Glutamatergic neuron (in vitro differentiated cells): ENCODE data around the gene C6orf89. TPM values are rescaled to one million over a fixed set of nuclear protein-coding genes. Genes with fewer than 3 reads are reported as not detected.
A peak's percentile ranks its signal among the peaks of the same experiment; 100 is the strongest.

Experiments
- DNase-seq: peaks from one replicate; pipeline ENCODE4 v3.0.0; 2022
- H3K27ac Mint-ChIP-seq: one replicate; pipeline ENCODE4 v1.8.0; 2020; ENCODE audit warnings: mild to moderate bottlenecking, mixed read lengths, inconsistent platforms; ENCODE audit not compliant: unreplicated experiment
- H3K27me3 Mint-ChIP-seq: one replicate; pipeline ENCODE4 v1.8.0; 2020; ENCODE audit warnings: mild to moderate bottlenecking, moderate library complexity, mixed read lengths, inconsistent platforms; ENCODE audit not compliant: unreplicated experiment
- H3K36me3 Mint-ChIP-seq: one replicate; pipeline ENCODE4 v1.8.0; 2020; ENCODE audit warnings: mild to moderate bottlenecking, mixed read lengths, inconsistent platforms; ENCODE audit not compliant: unreplicated experiment
- H3K4me1 Mint-ChIP-seq: one replicate; pipeline ENCODE4 v1.8.0; 2020; ENCODE audit warnings: mild to moderate bottlenecking, low read depth, mixed read lengths, inconsistent platforms; ENCODE audit not compliant: unreplicated experiment
- H3K4me3 Mint-ChIP-seq: one replicate; pipeline ENCODE4 v1.8.0; 2020; ENCODE audit warnings: mild to moderate bottlenecking, mixed read lengths, inconsistent platforms; ENCODE audit not compliant: unreplicated experiment
- H3K9me3 Mint-ChIP-seq: one replicate; pipeline ENCODE4 v1.8.0; 2020; ENCODE audit warnings: mild to moderate bottlenecking, moderate library complexity, mixed read lengths, inconsistent platforms; ENCODE audit not compliant: unreplicated experiment
- total RNA-seq: library from RNA; stranded (reverse); fragmentation: NEBNext Ultra II Directional; extraction: Animal tissue kit (Norgen Biotek cat#: 25700); gene quantifications from one replicate; pipeline ENCODE4 v1.2.1, GENCODE V29; 2021; ENCODE audit not compliant: unreplicated experiment
- TF ChIP-seq, protein P1 (sequence below): fragments of 200-600 bp; sonication (generic); IDR thresholded peaks from one replicate; pipeline ENCODE4 v1.5.0; 2021; ENCODE audit not compliant: partially characterized antibody, unreplicated experiment

C6orf89 gene
- total RNA-seq, 1 donor from 2014 or later: 57.0 TPM

DNA sequence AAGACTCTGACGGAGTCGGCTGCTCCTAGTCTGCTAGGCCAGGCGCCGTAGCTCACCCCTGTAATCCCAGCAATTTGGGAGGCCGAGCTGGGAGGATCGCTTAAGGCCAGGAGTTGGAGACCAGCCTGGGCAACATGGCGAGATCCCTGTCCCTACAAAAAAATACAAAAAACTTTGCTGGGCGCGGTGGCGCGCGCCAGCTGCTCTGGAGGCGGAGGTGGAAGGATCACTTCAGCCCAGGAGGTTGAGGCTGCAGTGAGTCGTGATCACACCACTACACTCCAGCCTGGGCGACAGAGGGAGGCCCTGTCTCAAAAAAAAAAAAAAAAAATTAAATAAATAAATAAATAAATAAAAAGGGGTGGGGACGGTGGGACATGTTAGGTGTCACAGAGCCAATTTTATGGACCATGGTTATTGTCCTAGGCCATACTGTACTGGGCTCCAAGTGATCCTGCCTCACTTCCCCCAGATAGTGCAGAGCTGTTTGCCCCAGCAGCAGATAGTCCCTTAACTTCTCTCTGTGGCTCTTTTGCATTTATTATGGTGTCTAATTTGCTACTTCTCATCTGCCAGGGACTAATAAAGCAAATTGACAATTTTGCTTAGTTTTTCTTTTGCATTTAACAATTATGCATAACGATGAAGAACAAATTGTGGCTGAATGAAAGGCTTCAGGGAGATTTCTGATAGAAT, 74.0 kb downstream of the C6orf89 start:
- no peaks in the 10 kb centered on the region for H3K36me3 Mint-ChIP-seq
- H3K27me3 Mint-ChIP-seq: peaks cover 3% of the 10 kb centered on the region

DNA sequence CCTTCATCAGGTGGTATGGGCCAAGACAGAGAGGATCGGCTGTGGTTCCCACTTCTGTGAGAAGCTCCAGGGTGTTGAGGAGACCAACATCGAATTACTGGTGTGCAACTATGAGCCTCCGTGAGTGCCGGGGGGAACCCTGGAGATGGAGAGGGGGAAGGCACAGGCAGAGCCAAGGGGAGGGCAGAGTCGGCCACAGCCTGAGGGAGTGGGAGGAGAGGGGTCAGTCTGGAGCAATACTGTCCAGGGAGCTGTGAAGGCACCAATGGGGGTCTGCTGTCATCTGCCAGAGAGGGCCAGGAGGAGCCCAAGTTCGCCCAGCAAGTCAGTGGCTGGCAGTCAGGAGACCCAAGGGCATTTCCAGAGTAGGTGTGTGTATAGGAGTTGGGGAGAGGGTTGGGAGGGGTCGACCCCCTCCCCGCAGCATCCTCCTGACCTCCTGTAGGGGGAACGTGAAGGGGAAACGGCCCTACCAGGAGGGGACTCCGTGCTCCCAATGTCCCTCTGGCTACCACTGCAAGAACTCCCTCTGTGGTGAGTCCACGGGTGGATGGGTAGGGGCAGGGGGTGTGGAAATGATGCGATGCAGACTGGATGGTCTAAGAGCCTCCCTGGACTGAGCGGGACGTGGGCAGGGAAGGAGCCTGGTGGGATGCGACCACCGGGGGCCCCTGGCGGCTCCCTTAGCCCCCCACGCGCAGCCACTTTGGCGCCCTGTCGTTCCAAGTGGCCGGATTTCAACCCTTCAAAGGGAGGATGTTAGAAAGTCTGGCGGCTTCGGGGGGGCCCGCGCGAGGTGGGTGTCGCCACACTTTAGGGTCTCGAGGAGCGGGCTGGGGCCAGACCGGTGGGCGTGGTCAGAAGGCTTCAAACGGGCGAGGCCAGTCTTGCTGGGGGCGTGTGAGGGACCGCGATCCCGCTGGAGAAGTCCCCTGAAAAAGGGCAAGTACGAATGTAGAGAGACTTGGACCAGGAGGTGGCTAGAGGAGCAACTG, 76.0 kb downstream of the C6orf89 start:
- Mint-ChIP-seq H3K9me3 (peaks cover 5% of the 10 kb centered on the region), H3K27ac (no peak overlapping the region), H3K27me3 (peaks cover 3% of the 10 kb centered on the region), H3K36me3 (no peaks in the 10 kb centered on the region), H3K4me3 (no peak overlapping the region), H3K4me1 (no peaks in the 10 kb centered on the region)
- TF ChIP-seq, protein P1, sequence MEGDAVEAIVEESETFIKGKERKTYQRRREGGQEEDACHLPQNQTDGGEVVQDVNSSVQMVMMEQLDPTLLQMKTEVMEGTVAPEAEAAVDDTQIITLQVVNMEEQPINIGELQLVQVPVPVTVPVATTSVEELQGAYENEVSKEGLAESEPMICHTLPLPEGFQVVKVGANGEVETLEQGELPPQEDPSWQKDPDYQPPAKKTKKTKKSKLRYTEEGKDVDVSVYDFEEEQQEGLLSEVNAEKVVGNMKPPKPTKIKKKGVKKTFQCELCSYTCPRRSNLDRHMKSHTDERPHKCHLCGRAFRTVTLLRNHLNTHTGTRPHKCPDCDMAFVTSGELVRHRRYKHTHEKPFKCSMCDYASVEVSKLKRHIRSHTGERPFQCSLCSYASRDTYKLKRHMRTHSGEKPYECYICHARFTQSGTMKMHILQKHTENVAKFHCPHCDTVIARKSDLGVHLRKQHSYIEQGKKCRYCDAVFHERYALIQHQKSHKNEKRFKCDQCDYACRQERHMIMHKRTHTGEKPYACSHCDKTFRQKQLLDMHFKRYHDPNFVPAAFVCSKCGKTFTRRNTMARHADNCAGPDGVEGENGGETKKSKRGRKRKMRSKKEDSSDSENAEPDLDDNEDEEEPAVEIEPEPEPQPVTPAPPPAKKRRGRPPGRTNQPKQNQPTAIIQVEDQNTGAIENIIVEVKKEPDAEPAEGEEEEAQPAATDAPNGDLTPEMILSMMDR: no peak
- no peak for DNase-seq

More for the DNA sequence above, 74.0 kb downstream of the C6orf89 start:
- Mint-ChIP-seq H3K4me3 (no peak overlapping the region), H3K27ac (no peak overlapping the region), H3K9me3 (peaks cover 5% of the 10 kb centered on the region), H3K4me1 (no peaks in the 10 kb centered on the region)
- no peak for DNase-seq
- TF ChIP-seq, protein P1: no peak

DNA sequence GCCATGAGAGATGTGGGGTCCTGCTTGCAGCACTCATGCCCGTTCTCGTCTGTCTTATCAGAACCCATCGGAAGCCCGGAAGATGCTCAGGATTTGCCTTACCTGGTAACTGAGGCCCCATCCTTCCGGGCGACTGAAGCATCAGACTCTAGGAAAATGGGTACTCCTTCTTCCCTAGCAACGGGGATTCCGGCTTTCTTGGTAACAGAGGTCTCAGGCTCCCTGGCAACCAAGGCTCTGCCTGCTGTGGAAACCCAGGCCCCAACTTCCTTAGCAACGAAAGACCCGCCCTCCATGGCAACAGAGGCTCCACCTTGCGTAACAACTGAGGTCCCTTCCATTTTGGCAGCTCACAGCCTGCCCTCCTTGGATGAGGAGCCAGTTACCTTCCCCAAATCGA, 77.1 kb downstream of the C6orf89 start:
- Mint-ChIP-seq H3K36me3 (no peaks in the 10 kb centered on the region), H3K9me3 (peaks cover 6% of the 10 kb centered on the region), H3K27ac (no peak overlapping the region), H3K27me3 (peaks cover 3% of the 10 kb centered on the region), H3K4me3 (no peak overlapping the region), H3K4me1 (no peaks in the 10 kb centered on the region)
- peak; percentile 55 for DNase-seq
- TF ChIP-seq, protein P1: no peak

DNA sequence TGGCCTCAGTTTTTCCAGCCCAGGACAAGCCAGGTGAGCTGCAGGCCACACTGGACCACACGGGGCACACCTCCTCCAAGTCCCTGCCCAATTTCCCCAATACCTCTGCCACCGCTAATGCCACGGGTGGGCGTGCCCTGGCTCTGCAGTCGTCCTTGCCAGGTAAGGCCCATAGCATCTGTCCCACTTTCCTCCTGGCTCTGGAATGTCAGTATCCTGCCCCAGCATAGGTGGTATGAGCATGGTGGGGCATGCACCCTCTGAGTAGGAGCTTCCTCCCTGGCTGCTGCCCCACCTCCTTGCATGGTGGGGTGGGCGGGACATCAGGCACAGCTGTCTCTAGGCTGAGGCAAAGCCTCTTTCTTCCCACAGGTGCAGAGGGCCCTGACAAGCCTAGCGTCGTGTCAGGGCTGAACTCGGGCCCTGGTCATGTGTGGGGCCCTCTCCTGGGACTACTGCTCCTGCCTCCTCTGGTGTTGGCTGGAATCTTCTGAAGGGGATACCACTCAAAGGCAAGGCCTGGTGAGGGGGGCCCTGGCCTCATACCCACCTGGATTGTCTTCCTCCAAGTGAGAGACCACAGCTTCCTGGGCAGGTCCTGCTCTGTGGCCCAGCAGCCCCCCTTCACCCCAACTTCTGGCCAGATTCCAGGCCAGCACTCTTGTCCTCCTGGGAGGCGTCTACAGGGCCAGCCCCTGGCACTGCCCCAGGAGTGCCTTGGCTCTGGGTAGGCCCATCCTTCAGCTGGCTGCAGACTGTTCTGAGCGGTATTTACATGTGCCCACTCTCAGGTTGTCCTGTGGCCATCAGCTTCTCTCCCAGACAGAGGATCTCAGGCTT, 77.9 kb downstream of the C6orf89 start:
- Mint-ChIP-seq H3K27ac (no peak overlapping the region), H3K4me3 (no peak overlapping the region), H3K4me1 (no peaks in the 10 kb centered on the region), H3K36me3 (no peaks in the 10 kb centered on the region), H3K27me3 (peaks cover 2% of the 10 kb centered on the region), H3K9me3 (peaks cover 6% of the 10 kb centered on the region)
- TF ChIP-seq, protein P1: no peak
- no peak for DNase-seq
